ENCODE measurements around the gene PTPRCAP. TPM values are rescaled to one million over a fixed set of nuclear protein-coding genes. Genes with fewer than 3 reads are reported as not detected.

PTPRCAP gene
- total RNA-seq, 1 donor, result 0.45 TPM

- TF ChIP-seq CTCF (IDR thresholded peaks at IDR 0.05; ENCODE audit: insufficient read depth, low read length), result no peak
- H3K4me3 ChIP-seq (ENCODE audit: low read depth, low read length), result no peak overlapping the region
- no peak for DNase-seq (ENCODE audit: low read depth)
Observed at GRCh38 chr11:67453816-67454732, 16.6 kb upstream of the PTPRCAP start.

GRCh38 chr11:67452141-67452952 is 14.9 kb upstream of the PTPRCAP start, which contains the start of gene GPR152:
TSS of gene GPR152 (minus strand) at chr11:67452729. CDS start at chr11:67452724, 5 bp downstream.
- no peak for TF ChIP-seq CTCF (IDR thresholded peaks at IDR 0.05; ENCODE audit: insufficient read depth, low read length)
- no peak for DNase-seq (ENCODE audit: low read depth)

GRCh38 chr11:67451658-67451976 is 14.1 kb upstream of the PTPRCAP start:
- no peak for TF ChIP-seq CTCF (IDR thresholded peaks at IDR 0.05; ENCODE audit: insufficient read depth, low read length)
- H3K4me3 ChIP-seq (ENCODE audit: low read depth, low read length), result no peak overlapping the region
- no peak for DNase-seq (ENCODE audit: low read depth)

More at GRCh38 chr11:67452141-67452952, 14.9 kb upstream of the PTPRCAP start, which contains the start of gene GPR152:
- no peak within 1 kb of the TSS for H3K4me3 ChIP-seq (ENCODE audit: low read depth, low read length)

GRCh38 chr11:67450796-67451657 is 13.5 kb upstream of the PTPRCAP start:
- no peak for DNase-seq (ENCODE audit: low read depth)
- TF ChIP-seq CTCF (IDR thresholded peaks at IDR 0.05; ENCODE audit: insufficient read depth, low read length), result no peak

GRCh38 chr11:67449116-67449844 is 11.8 kb upstream of the PTPRCAP start:
- DNase-seq (ENCODE audit: low read depth), result no peak
- H3K4me3 ChIP-seq (ENCODE audit: low read depth, low read length), result no peak overlapping the region

More at GRCh38 chr11:67450796-67451657, 13.5 kb upstream of the PTPRCAP start:
- no peak overlapping the region for H3K4me3 ChIP-seq (ENCODE audit: low read depth, low read length)

More at GRCh38 chr11:67449116-67449844, 11.8 kb upstream of the PTPRCAP start:
- no peak for TF ChIP-seq CTCF (IDR thresholded peaks at IDR 0.05; ENCODE audit: insufficient read depth, low read length)

Data from fibroblast of the aortic adventitia (primary cell).